Karpas-422 (cell line): ENCODE results near the gene MOV10L1. TPM values are rescaled to one million over a fixed set of nuclear protein-coding genes. Genes with fewer than 3 reads are reported as not detected.

ENCODE experiments used
- DNase-seq: peaks from one replicate; pipeline ENCODE4 v3.0.0-alpha.2; 2015
- H2AFZ ChIP-seq: fragments of 200-600 bp; sonication (generic); 2 replicates; pipeline ENCODE4 v1.6.1; 2014; ENCODE audit warnings: antibody characterized with exemption, low read length, mixed read lengths
- H3K27ac ChIP-seq: fragments of 200-600 bp; sonication (generic); 2 replicates; pipeline ENCODE4 v1.5.1; 2014; ENCODE audit warnings: mild to moderate bottlenecking, low read length, moderate library complexity
- H3K27me3 ChIP-seq: fragments of 200-600 bp; sonication (generic); 2 replicates; pipeline ENCODE4 v1.6.1; 2014; ENCODE audit warnings: low read length, mixed read lengths
- H3K36me3 ChIP-seq: fragments of 200-600 bp; sonication (generic); 2 replicates; pipeline ENCODE4 v1.6.1; 2014; ENCODE audit warnings: low read length, mixed read lengths; ENCODE audit not compliant: insufficient read depth
- H3K4me1 ChIP-seq: fragments of 200-600 bp; sonication (generic); 2 replicates; pipeline ENCODE4 v1.6.1; 2014; ENCODE audit warnings: mild to moderate bottlenecking, low read length, mixed read lengths
- H3K4me2 ChIP-seq: fragments of 200-600 bp; sonication (generic); 2 replicates; pipeline ENCODE4 v1.6.1; 2014; ENCODE audit warnings: low read length, low read depth, mild to moderate bottlenecking; ENCODE audit not compliant: poor library complexity, severe bottlenecking
- H3K4me3 ChIP-seq: fragments of 200-600 bp; sonication (generic); 2 replicates; pipeline ENCODE4 v1.5.1; 2014; ENCODE audit warnings: mild to moderate bottlenecking, antibody characterized with exemption, low read length, mixed read lengths
- H3K79me2 ChIP-seq: fragments of 200-600 bp; sonication (generic); 2 replicates; pipeline ENCODE4 v1.6.1; 2014; ENCODE audit warnings: mild to moderate bottlenecking, low read length, mixed read lengths
- H3K9ac ChIP-seq: fragments of 200-600 bp; sonication (generic); 2 replicates; pipeline ENCODE4 v1.6.0; 2014; ENCODE audit warnings: low read length
- H3K9me2 ChIP-seq: fragments of 200-600 bp; sonication (generic), shearing (Covaris generic); replicated peaks from 2 replicates; pipeline ENCODE4 v1.6.0; 2014; ENCODE audit warnings: mild to moderate bottlenecking, low read length, moderate library complexity; ENCODE audit not compliant: insufficient read depth
- H3K9me3 ChIP-seq: fragments of 300-700, 200-600 bp; sonication (generic); 2 replicates; pipeline ENCODE4 v1.6.1; 2014; ENCODE audit warnings: low read length, mixed read lengths
- H4K20me1 ChIP-seq: fragments of 200-600 bp; sonication (generic); 2 replicates; pipeline ENCODE4 v1.6.1; 2014; ENCODE audit warnings: mild to moderate bottlenecking, antibody characterized with exemption, low read length, low read depth; ENCODE audit not compliant: insufficient read depth
- total RNA-seq: library from RNA; depleted of rRNA; stranded (reverse); fragments of >200 nt; shearing (Covaris generic); gene quantifications from 2 replicates; pipeline ENCODE4 v1.2.3, GENCODE V29; 2014; ENCODE audit warnings: low replicate concordance

Gene MOV10L1
- total RNA-seq, 1 experiment from 2014 or later = 2.9 TPM

DNA sequence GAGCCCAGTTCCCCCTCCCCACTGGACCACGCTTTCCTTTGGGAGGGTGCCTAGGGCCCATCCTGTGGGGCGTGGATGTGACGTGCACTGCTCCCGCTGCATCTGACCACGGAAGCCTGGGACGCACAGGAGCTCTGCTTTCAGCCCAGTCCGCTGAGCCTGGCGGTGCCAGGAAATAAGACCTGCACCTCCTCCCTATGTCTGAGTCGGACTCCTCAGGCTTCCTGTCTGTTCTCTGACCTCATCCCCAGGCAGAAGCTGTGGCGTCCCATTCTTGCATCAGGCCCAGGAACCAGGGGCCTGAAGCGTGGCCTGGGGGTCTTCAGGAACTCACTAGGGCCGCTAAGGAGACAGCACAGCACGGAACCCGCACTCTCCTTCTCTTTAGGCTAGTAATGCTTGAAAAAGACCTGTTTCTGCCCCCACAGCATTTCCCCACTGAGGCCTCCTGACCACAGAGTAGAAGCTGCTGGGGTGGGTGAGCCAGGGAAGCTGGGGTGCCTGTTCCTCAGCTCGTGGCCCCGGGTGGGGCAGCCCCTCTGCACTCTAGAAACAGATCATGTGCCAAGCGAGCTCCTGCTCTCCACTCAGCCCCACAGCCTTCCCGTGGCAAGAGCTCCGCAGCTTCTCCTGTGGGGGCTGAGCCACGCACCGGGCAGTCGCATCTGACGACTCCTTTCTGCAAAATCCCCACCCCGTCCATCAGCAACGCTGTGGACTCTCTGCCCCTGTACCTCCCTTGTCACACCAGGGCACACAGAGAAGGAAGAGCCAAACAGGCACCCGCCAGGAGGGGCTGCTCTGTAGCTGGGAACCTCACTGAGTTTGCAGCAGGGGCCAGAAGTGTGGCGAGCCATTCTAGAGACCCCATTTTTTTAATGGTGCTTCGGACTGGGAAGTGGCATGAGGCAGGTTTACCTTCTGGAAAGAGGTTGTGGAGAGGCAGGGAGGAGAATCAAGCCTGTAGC, 22.6 kb downstream of the MOV10L1 start:
- H3K9me2 ChIP-seq = no peaks in the 10 kb centered on the region
- H3K27me3 ChIP-seq = no peaks in the 10 kb centered on the region
- no peak overlapping the region for H3K27ac ChIP-seq
- H4K20me1 ChIP-seq = no peaks in the 10 kb centered on the region
- H3K9me3 ChIP-seq = no peaks in the 10 kb centered on the region
- H3K4me3 ChIP-seq = no peak overlapping the region
- no peaks in the 10 kb centered on the region for H3K36me3 ChIP-seq
- H3K9ac ChIP-seq = no peak overlapping the region
- no peaks in the 10 kb centered on the region for H3K79me2 ChIP-seq
- no peaks in the 10 kb centered on the region for H3K4me1 ChIP-seq
- no peak for DNase-seq
- H3K4me2 ChIP-seq = no peak overlapping the region
- H2AFZ ChIP-seq = no peak overlapping the region

DNA sequence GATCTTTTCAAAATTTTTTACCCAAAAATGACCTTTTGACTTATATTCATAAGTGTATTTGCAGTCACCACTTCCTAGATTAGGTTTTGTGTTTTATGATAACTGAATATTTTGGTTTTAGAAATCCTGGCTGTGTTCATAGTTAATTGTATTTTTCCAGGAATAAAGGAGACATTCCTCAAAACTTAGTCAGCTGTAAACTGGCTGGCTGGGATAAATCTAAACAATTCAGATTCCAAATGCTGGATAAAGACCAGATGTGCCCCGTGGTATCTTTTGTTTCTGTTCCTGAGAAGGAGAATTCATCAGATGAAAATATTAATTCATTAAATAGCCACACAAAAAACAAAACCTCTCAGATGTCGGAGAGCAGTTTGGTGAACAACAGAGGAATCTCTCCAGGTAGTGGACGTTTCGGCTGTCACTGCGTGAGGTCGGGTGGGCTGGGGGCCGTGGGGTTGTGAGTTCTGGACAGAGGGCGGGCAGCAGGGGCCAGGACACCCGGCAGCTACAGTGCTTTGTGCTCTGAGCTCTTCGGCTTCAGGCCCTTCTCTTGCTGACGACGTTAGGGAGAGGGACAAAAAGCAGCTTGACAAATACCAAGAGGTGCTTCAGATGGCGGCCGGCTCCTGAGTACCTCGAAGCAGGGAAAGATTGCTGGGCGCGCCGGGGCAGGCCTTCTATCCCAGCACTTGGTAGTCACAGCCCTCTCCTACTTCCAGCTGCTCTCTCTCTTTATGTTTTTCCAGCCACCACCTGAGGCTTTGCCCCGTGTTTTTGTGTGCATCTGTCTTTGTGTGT, 24.6 kb downstream of the MOV10L1 start:
- H3K9me2 ChIP-seq = no peaks in the 10 kb centered on the region
- H3K9ac ChIP-seq = no peak overlapping the region
- no peak for DNase-seq
- H3K4me1 ChIP-seq = no peaks in the 10 kb centered on the region
- no peak overlapping the region for H3K4me3 ChIP-seq
- H3K27ac ChIP-seq = no peak overlapping the region
- no peaks in the 10 kb centered on the region for H3K36me3 ChIP-seq
- H2AFZ ChIP-seq = no peak overlapping the region
- H4K20me1 ChIP-seq = no peaks in the 10 kb centered on the region
- no peaks in the 10 kb centered on the region for H3K27me3 ChIP-seq
- no peaks in the 10 kb centered on the region for H3K79me2 ChIP-seq
- H3K4me2 ChIP-seq = no peak overlapping the region
- no peaks in the 10 kb centered on the region for H3K9me3 ChIP-seq

DNA sequence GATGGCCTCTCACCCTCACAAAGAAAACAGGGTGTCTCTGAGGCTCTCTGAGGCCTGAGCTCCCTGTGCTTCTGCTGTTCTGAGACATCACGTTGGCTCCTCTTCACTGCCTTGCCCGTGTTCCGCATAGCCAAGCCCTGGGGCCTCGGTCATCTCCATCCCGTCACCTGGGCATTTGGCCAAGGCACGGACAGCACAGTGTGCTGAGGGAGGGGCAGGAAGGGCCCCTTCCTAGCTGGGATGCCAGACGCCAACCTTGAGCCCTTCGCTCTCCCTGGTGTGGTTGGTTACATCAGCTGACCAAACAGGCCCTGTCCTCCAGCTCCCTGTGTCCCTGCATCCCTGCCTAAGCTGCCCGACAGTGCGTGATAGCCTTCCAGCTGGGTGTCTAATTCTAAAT, 25.9 kb downstream of the MOV10L1 start:
- DNase-seq = no peak
- no peak overlapping the region for H2AFZ ChIP-seq
- H3K4me1 ChIP-seq = no peaks in the 10 kb centered on the region
- no peaks in the 10 kb centered on the region for H3K9me2 ChIP-seq
- no peak overlapping the region for H3K9ac ChIP-seq
- no peak overlapping the region for H3K4me3 ChIP-seq
- peaks cover 2% of the 10 kb centered on the region; the same call in 1 of the 2 replicates for H3K27me3 ChIP-seq
- no peak overlapping the region for H3K4me2 ChIP-seq
- no peaks in the 10 kb centered on the region for H3K36me3 ChIP-seq
- no peaks in the 10 kb centered on the region for H3K9me3 ChIP-seq
- no peaks in the 10 kb centered on the region for H4K20me1 ChIP-seq
- no peaks in the 10 kb centered on the region for H3K79me2 ChIP-seq
- H3K27ac ChIP-seq = no peak overlapping the region

GRCh38 chr22:50117168-50117762, 27.5 kb downstream of the MOV10L1 start:
- Histone ChIP-seq H3K9me2 (no peaks in the 10 kb centered on the region), H3K4me1 (no peaks in the 10 kb centered on the region), H3K4me3 (no peak overlapping the region), H3K27me3 (peaks cover 2% of the 10 kb centered on the region; the same call in 1 of the 2 replicates), H2AFZ (no peak overlapping the region), H3K36me3 (no peaks in the 10 kb centered on the region), H3K27ac (no peak overlapping the region), H3K9me3 (no peaks in the 10 kb centered on the region), H3K79me2 (no peaks in the 10 kb centered on the region), H4K20me1 (no peaks in the 10 kb centered on the region), H3K4me2 (no peak overlapping the region), H3K9ac (no peak overlapping the region)
- no peak for DNase-seq

GRCh38 chr22:50118129-50118528, 28.3 kb downstream of the MOV10L1 start:
- Histone ChIP-seq H3K27me3 (peaks cover 2% of the 10 kb centered on the region; the same call in 1 of the 2 replicates), H3K4me2 (no peak overlapping the region), H3K36me3 (no peaks in the 10 kb centered on the region), H3K4me1 (no peaks in the 10 kb centered on the region), H3K9me3 (no peaks in the 10 kb centered on the region), H3K79me2 (no peaks in the 10 kb centered on the region), H3K9ac (no peak overlapping the region), H4K20me1 (no peaks in the 10 kb centered on the region), H3K27ac (no peak overlapping the region), H3K9me2 (no peaks in the 10 kb centered on the region), H2AFZ (no peak overlapping the region), H3K4me3 (no peak overlapping the region)
- DNase-seq = no peak

DNA sequence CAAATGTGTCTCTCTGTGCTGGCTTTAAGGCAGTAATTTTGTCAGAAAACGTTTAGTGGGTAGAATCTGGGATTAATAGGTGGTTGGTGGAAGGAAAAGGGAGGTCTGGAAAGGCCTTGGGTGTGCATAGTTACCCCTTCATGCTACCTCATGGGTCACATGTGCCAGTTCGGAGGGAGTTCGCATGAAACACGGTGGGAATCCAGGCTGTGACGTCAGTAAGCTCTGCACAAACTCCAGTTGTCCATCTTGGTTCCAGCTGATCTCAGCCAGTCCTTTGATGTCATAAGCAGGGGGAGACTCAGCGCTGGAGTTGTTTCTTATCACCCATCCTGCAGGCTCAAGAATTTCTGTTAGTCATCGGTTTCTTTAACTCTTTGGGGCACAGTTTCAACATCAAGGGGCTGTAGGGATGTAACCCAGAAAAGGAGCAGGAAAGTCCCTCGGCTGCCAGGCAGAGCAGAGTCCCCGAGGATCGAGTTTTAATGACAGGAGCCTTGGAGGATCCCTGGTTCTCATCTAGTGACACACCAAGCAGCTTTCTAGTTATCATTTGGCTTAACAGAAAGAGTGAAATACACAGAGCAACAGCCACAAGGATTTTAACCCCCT, 28.9 kb downstream of the MOV10L1 start:
- Histone ChIP-seq H3K36me3 (no peaks in the 10 kb centered on the region), H3K4me2 (no peak overlapping the region), H3K9ac (no peak overlapping the region), H3K4me1 (no peaks in the 10 kb centered on the region), H3K4me3 (no peak overlapping the region), H3K9me3 (no peaks in the 10 kb centered on the region), H3K27ac (no peak overlapping the region), H3K27me3 (peaks cover 2% of the 10 kb centered on the region; the same call in 1 of the 2 replicates), H3K79me2 (no peaks in the 10 kb centered on the region), H2AFZ (no peak overlapping the region), H4K20me1 (no peaks in the 10 kb centered on the region), H3K9me2 (no peaks in the 10 kb centered on the region)
- DNase-seq = no peak

- Histone ChIP-seq H4K20me1 (no peaks in the 10 kb centered on the region), H3K4me1 (no peaks in the 10 kb centered on the region), H3K4me2 (no peak overlapping the region), H3K9ac (no peak overlapping the region), H3K79me2 (no peaks in the 10 kb centered on the region), H3K9me2 (no peaks in the 10 kb centered on the region), H3K27ac (no peak overlapping the region), H2AFZ (no peak overlapping the region), H3K27me3 (peaks cover 2% of the 10 kb centered on the region; the same call in 1 of the 2 replicates), H3K4me3 (no peak overlapping the region), H3K9me3 (no peaks in the 10 kb centered on the region), H3K36me3 (no peaks in the 10 kb centered on the region)
- no peak for DNase-seq
Measured at GRCh38 chr22:50119169-50119767, 29.5 kb downstream of the MOV10L1 start.
